ENCODE measurements around the gene PPIB.
A peak's percentile ranks its signal among the peaks of the same experiment; 100 is the strongest.

PPIB gene

DNA sequence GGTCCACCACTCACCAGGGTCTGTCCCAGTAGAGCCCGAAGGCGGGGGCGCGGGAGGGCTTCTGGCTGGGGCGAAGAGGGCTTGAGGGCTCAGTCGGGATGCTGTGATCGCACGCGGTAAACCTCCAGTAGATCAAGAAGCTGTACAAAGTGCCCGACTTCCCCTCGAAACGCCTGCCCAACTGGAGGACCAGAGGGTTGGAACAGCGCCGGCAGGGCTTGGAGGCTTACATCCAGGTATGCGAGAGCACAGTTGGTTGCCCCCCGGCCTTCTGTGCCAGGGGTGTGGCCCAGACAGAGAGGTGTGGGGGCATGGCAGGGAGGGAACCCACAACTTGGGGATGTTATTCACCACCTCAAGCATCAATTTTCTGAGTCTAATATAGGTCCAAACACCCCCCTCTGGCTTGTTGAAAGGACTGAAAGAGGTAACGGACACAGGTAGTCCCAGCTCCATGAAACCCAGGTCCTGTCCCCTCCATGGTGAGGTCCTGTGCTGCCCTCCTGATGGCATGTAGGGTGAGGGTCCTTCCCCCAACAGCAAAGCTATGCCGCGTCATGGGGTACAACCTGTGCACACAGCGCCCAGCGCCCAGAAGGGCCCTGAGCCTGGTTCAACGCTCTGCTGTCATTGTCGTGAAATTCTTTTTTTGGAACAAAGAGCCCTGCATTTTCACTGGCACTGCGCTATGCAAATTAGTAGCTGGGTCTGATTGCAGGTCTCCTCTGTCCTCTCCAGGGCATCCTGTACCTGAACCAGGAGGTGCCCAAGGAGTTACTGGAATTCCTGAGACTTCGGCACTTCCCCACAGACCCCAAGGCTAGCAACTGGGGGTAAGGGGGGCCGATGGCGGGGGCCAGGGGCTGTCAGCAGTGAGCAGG is 10.1 kb downstream of the PPIB start:
- peak overlapping the region; percentile 77; the same call in 1 of the 2 replicates for H3K4me3 ChIP-seq (ENCODE audit: low read length)
- no peak for TF ChIP-seq ZNF274 (IDR thresholded peaks at IDR 0.05; ENCODE audit: low read depth, low read length)

GRCh38 chr15:64151727-64152506 is 10.9 kb downstream of the PPIB start, which contains the start of gene SNX22:
Gene SNX22, plus strand, starts transcription at chr15:64151731. Its CDS starts 45 bp downstream, at chr15:64151776.
- TF ChIP-seq ZNF274 (IDR thresholded peaks at IDR 0.05; ENCODE audit: low read depth, low read length): no peak
- peak within 1 kb of the TSS; percentile 77 for H3K4me3 ChIP-seq (ENCODE audit: low read length)

GRCh38 chr15:64149893-64150578 is 12.8 kb downstream of the PPIB start:
- H3K4me3 ChIP-seq (ENCODE audit: low read length): no peak overlapping the region
- no peak for TF ChIP-seq ZNF274 (IDR thresholded peaks at IDR 0.05; ENCODE audit: low read depth, low read length)

DNA sequence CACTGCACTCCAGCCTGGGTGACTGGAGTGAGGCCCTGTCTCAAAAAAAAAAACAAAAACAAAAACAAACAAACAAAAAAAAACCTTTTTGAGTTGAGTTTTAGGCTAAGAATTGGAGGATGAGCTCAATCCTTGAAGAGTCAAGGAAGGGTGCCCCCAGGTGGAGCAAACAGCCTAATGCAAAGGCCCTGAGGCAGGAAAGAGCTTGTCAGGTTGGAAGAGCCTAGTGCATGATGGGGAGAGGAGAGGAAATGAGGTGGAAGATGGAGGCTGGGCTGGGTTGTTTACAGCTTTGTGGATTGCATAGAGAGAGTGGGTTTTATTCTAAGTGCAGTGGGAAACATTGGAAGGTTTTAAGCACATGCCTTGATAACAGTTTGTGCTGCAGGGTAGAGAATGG is 13.4 kb downstream of the PPIB start:
- TF ChIP-seq ZNF274 (IDR thresholded peaks at IDR 0.05; ENCODE audit: low read depth, low read length): no peak
- H3K4me3 ChIP-seq (ENCODE audit: low read length): no peak overlapping the region

- no peak for TF ChIP-seq ZNF274 (IDR thresholded peaks at IDR 0.05; ENCODE audit: low read depth, low read length)
- H3K4me3 ChIP-seq (ENCODE audit: low read length): no peak overlapping the region
These were observed 14.2 kb downstream of the PPIB start for GRCh38 chr15:64148581-64148980.

DNA sequence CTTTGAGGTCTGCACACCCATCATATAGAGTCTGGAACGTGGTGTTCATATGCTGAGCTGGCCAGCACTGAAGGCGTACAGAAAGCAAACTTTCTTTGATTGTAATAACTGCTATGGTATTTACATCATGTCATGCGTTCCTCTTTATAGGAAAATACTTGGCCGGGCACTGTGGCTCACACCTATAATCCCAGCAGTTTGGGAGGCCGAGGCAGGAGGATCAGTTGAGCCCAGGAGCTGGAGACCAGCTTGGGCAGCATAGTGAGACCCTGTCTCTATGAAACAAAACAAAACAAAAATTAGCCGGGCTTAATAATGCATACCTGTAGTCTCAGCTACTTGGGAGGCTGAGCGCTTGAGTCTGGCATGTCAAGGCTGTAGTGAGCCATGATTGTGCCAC is 14.7 kb downstream of the PPIB start:
- H3K4me3 ChIP-seq (ENCODE audit: low read length): no peak overlapping the region
- TF ChIP-seq ZNF274 (IDR thresholded peaks at IDR 0.05; ENCODE audit: low read depth, low read length): no peak

GRCh38 chr15:64146885-64147681 is 15.7 kb downstream of the PPIB start:
- TF ChIP-seq ZNF274 (IDR thresholded peaks at IDR 0.05; ENCODE audit: low read depth, low read length): no peak
- H3K4me3 ChIP-seq (ENCODE audit: low read length): no peak overlapping the region

DNA sequence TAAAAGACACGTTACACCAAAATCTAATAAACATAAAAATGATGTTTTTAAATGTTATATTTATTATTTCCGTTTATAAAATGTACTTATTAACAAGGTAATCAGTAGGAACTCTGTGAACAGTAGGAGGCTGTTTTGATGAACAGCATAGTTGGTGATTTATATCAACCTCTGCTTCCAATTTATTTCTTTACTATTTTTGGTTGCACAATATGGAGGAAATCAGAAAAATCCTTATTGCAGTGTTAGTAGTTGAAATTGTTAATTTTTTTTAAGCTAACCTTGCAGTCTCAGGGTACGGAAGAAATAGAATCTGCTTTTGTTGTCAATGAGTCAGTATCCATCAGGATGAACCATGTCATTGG is 16.3 kb downstream of the PPIB start:
- no peak for TF ChIP-seq ZNF274 (IDR thresholded peaks at IDR 0.05; ENCODE audit: low read depth, low read length)

DNA sequence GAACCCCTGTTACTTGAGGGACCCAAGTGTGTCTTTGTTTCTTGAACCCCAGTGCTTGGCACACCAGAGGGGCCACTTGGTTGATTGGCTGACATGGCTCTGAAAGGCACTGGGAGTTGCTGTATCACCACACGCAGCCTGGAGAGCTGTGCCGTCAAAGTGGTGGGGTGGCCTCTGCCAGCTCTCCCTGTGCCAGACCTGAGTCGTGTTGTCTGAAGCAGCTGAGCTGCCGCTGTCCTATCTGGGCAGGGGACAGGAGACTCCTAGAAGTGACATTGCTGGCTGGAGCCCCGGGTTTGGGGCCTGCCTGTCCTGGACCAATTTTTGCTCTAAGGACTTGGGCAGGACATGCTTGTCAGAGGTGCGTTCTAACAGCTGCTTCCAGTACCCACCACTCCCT is 16.8 kb downstream of the PPIB start:
- no peak overlapping the region for H3K4me3 ChIP-seq (ENCODE audit: low read length)
- TF ChIP-seq ZNF274 (IDR thresholded peaks at IDR 0.05; ENCODE audit: low read depth, low read length): no peak

More for the DNA sequence above, 16.3 kb downstream of the PPIB start:
- H3K4me3 ChIP-seq (ENCODE audit: low read length): no peak overlapping the region

DNA sequence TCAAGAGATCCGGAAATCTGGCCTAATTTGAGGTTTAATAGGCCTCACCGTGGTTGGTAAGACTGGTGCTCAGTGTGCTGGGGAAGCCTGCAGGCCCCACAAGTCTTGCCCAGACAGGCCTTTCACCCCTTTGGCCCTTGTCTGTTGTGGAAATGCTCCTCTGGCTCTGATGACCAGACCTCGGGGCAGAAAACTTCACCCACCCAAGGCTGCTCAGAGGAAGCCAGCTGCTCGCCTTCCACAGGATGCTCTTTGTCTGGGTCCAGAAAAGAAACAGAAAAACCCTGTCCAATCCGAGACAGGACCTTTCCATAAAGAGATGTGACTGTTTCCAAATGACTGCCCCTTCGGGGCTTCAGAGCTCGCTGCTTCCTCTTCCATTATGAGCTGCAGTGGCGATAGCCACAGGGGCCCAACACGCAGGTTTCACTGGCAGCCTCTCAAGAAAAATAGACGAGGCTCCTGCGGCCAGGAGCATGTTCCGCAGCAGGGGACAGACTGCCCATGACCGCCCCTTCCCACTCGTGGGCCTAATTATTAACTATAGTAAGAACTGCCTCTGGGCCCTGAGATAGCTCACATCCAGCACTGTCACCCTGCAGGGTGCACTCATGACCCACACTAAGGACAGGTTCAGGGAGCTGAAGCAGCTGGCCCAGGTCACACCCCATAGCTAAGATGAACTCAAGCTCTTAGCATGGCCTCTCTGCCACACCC is 18.1 kb downstream of the PPIB start:
- no peak overlapping the region for H3K4me3 ChIP-seq (ENCODE audit: low read length)
- no peak for TF ChIP-seq ZNF274 (IDR thresholded peaks at IDR 0.05; ENCODE audit: low read depth, low read length)

DNA sequence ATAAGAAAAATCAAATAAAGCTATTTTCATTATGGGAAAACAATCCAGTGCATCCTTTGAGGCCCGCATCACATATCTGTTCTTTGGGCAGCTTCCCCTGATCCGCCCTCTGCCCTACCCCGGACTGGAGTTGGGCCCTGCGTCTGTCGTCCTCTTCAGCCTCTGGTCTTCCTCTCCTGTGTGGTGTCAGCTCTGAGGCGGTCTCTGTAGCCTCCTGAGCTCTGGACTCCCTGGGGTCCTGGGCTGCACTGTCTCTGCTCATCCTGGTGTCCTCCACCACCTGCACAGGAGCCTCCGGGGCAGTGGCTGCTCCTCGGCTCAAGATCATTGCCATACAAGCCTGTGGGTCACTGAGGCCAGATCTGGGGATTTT is 18.6 kb downstream of the PPIB start:
- no peak overlapping the region for H3K4me3 ChIP-seq (ENCODE audit: low read length)
- TF ChIP-seq ZNF274 (IDR thresholded peaks at IDR 0.05; ENCODE audit: low read depth, low read length): no peak

GRCh38 chr15:64143276-64143675 is 19.5 kb downstream of the PPIB start:
- no peak overlapping the region for H3K4me3 ChIP-seq (ENCODE audit: low read length)
- TF ChIP-seq ZNF274 (IDR thresholded peaks at IDR 0.05; ENCODE audit: low read depth, low read length): no peak

Measured in GM08714 (cell line).